ENCODE measurements around the gene PFKM.
"Not testable (repeated sequence)": the region's sequence is repeated elsewhere in the genome, so short reads cannot be mapped to it uniquely, and the experiment has no call there.

DNA sequence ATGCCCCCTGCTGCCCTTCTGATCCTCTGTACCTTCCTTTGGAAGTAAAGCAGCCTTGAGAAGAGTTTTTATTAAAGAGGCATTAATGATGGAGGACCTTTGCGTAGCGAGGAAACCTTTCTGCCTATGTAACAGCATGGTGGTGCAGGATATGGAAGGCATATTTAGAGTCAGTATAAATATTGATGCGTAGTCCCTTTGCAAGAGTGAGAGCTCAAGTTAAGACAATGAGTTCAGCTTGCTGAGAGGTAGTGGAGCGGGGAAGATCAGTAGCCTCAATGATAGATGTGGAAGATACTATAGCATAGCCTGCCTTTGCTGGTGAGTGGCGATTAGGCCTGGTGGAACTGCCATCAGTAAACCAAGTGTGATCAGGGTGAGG lies 7.9 kb upstream of the PFKM start:
- TF ChIP-seq, protein P1, sequence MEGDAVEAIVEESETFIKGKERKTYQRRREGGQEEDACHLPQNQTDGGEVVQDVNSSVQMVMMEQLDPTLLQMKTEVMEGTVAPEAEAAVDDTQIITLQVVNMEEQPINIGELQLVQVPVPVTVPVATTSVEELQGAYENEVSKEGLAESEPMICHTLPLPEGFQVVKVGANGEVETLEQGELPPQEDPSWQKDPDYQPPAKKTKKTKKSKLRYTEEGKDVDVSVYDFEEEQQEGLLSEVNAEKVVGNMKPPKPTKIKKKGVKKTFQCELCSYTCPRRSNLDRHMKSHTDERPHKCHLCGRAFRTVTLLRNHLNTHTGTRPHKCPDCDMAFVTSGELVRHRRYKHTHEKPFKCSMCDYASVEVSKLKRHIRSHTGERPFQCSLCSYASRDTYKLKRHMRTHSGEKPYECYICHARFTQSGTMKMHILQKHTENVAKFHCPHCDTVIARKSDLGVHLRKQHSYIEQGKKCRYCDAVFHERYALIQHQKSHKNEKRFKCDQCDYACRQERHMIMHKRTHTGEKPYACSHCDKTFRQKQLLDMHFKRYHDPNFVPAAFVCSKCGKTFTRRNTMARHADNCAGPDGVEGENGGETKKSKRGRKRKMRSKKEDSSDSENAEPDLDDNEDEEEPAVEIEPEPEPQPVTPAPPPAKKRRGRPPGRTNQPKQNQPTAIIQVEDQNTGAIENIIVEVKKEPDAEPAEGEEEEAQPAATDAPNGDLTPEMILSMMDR (IDR thresholded peaks at IDR 0.05): not testable (repeated sequence)
- TF ChIP-seq EP300, POLR2A (IDR thresholded peaks at IDR 0.05): not testable (repeated sequence)

Measured in ovary (tissue), 3 donors.